Thoracic aorta (tissue), 2 donors: ENCODE data around the gene ARSB. TPM values are rescaled to one million over a fixed set of nuclear protein-coding genes. Genes with fewer than 3 reads are reported as not detected.

Experiments used
- ATAC-seq: fragments of 150-250 bp; one replicate; pipeline ENCODE4 v1.8.0; 2017; ENCODE audit warnings: low read depth; ENCODE audit not compliant: insufficient number of reproducible peaks, low FRiP score
- DNase-seq: peaks from one replicate; pipeline ENCODE4 v3.0.0-alpha.2; 2020; ENCODE audit warnings: low spot score
- H3K27ac ChIP-seq, 2 donors: fragments of 200-600 bp; sonication (generic); 1 replicate in 1 of 2; 2 replicates in 1 of 2; pipeline ENCODE4 v1.5.1; 2016; ENCODE audit warnings: mild to moderate bottlenecking in 2 of 2, moderate library complexity in 2 of 2
- H3K27me3 ChIP-seq: fragments of 200-600 bp; sonication (generic); replicated peaks from 2 replicates; pipeline ENCODE4 v1.6.0; 2016; ENCODE audit warnings: mild to moderate bottlenecking; ENCODE audit not compliant: insufficient read depth
- H3K36me3 ChIP-seq: fragments of 200-600 bp; sonication (generic); one replicate; pipeline ENCODE4 v1.5.1; 2016
- H3K4me1 ChIP-seq, 2 donors: fragments of 200-600 bp; sonication (generic); 1 replicate in 1 of 2; 2 replicates in 1 of 2; pipeline versions ENCODE4 v1.5.1 to v1.6.0; 2016; ENCODE audit warnings: low read depth in 2 of 2, mild to moderate bottlenecking in 1 of 2; ENCODE audit not compliant: control insufficient read depth in 1 of 2
- H3K4me3 ChIP-seq: fragments of 200-600 bp; sonication (generic); 2 replicates; pipeline ENCODE4 v1.5.1; 2016; ENCODE audit warnings: mild to moderate bottlenecking
- H3K9me3 ChIP-seq: fragments of 200-600 bp; sonication (generic); 2 replicates; pipeline ENCODE4 v1.5.1; 2016
- total RNA-seq, 2 donors: library from RNA; depleted of rRNA; stranded (reverse); fragments of >200 nt; gene quantifications; one replicate each; pipeline versions ENCODE4 v1.1.0 to v1.2.3, GENCODE V29; 2016
- TF ChIP-seq, protein P1 (sequence below): fragments of 200-600 bp; sonication (generic); IDR thresholded peaks from one replicate; pipeline ENCODE4 v1.5.1; 2019; ENCODE audit warnings: antibody characterized with exemption

The ARSB gene
- total RNA-seq, 2 donors from 2014 or later = 26.1 to 36.0 TPM

- H3K27ac ChIP-seq = no peak overlapping the region
- DNase-seq = no peak
- H3K9me3 ChIP-seq = no peaks in the 10 kb centered on the region
- no peaks in the 10 kb centered on the region for H3K4me1 ChIP-seq
- no peaks in the 10 kb centered on the region for H3K27me3 ChIP-seq
- H3K4me3 ChIP-seq = no peak overlapping the region
- no peak for ATAC-seq
- no peaks in the 10 kb centered on the region for H3K36me3 ChIP-seq
- TF ChIP-seq, protein P1, sequence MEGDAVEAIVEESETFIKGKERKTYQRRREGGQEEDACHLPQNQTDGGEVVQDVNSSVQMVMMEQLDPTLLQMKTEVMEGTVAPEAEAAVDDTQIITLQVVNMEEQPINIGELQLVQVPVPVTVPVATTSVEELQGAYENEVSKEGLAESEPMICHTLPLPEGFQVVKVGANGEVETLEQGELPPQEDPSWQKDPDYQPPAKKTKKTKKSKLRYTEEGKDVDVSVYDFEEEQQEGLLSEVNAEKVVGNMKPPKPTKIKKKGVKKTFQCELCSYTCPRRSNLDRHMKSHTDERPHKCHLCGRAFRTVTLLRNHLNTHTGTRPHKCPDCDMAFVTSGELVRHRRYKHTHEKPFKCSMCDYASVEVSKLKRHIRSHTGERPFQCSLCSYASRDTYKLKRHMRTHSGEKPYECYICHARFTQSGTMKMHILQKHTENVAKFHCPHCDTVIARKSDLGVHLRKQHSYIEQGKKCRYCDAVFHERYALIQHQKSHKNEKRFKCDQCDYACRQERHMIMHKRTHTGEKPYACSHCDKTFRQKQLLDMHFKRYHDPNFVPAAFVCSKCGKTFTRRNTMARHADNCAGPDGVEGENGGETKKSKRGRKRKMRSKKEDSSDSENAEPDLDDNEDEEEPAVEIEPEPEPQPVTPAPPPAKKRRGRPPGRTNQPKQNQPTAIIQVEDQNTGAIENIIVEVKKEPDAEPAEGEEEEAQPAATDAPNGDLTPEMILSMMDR = no peak
Observed at GRCh38 chr5:79007872-79008271, 22.8 kb upstream of the ARSB start.

GRCh38 chr5:79005936-79006631 is 21.0 kb upstream of the ARSB start:
- TF ChIP-seq, protein P1 = no peak
- ATAC-seq = no peak
- H3K27me3 ChIP-seq = no peaks in the 10 kb centered on the region

DNA sequence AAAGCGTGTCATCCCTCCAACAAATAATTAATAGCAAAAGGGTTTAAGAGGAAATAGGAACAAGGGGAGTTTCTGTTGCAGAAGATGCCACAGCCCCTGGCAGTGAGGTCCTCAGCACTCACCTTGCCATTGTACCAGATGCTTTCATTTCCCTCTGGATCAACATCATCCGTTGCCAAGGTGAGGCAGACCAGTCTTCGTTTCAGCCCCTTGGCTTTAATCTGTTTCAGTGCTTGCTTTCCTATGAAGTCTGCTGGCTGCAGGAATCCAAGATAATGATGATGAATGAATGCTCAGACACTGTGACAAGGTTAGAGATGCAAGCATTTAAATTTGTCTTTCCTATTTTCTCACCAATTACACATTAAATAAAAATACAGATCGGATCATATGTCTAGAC is 20.0 kb upstream of the ARSB start:
- Histone ChIP-seq H3K4me3 (no peak overlapping the region), H3K36me3 (no peaks in the 10 kb centered on the region), H3K27me3 (no peaks in the 10 kb centered on the region), H3K4me1 (peaks cover 3 to 15% of the 10 kb centered on the region in 2 donors), H3K9me3 (no peaks in the 10 kb centered on the region), H3K27ac (no peak overlapping the region)
- ATAC-seq (no peak), DNase-seq (no peak)
- TF ChIP-seq, protein P1 = no peak

More at GRCh38 chr5:79005936-79006631, 21.0 kb upstream of the ARSB start:
- peaks cover 2 to 13% of the 10 kb centered on the region in 2 donors for H3K4me1 ChIP-seq
- no peaks in the 10 kb centered on the region for H3K36me3 ChIP-seq
- no peak overlapping the region for H3K4me3 ChIP-seq
- no peak overlapping the region for H3K27ac ChIP-seq
- H3K9me3 ChIP-seq = no peaks in the 10 kb centered on the region
- DNase-seq = no peak

- H3K27ac ChIP-seq = peak overlapping the region in 1 of 2 donors; percentile 39
- no peaks in the 10 kb centered on the region for H3K27me3 ChIP-seq
- TF ChIP-seq, protein P1 = no peak
- peaks cover 3 to 15% of the 10 kb centered on the region in 2 donors for H3K4me1 ChIP-seq
- H3K4me3 ChIP-seq = no peak overlapping the region
- no peaks in the 10 kb centered on the region for H3K36me3 ChIP-seq
- ATAC-seq = no peak
- no peak for DNase-seq
- no peaks in the 10 kb centered on the region for H3K9me3 ChIP-seq
Observed at GRCh38 chr5:79002374-79002773, 17.3 kb upstream of the ARSB start.

DNA sequence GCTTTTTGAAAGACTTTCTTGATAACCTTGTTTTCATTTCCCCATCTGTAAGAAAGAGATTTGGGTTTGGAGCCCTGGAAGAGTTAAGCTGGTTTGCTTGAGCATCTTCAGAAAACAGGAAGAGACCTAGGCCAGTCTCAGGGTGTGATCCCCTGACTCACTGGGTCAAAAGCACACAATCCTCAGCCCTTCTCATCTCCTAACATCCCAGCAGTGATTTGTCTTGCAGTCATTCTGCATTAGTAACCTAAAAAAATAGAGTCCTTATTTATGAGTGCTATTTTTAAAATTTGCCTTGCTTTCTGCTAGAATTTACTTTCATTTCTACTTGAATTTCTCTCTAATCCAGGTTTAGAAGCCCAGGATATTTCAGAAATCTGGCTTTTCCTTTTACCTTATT is 16.4 kb upstream of the ARSB start:
- Histone ChIP-seq H3K36me3 (no peaks in the 10 kb centered on the region), H3K4me3 (no peak overlapping the region), H3K9me3 (no peaks in the 10 kb centered on the region), H3K27me3 (no peaks in the 10 kb centered on the region), H3K27ac (peak overlapping the region; percentile 39 to 41), H3K4me1 (peaks cover 3 to 15% of the 10 kb centered on the region in 2 donors)
- ATAC-seq (no peak), DNase-seq (no peak)
- TF ChIP-seq, protein P1 = no peak
